ENCODE data around the gene MAP3K13.
A peak's percentile ranks its signal among the peaks of the same experiment; 100 is the strongest.
"Not testable (repeated sequence)": the region's sequence is repeated elsewhere in the genome, so short reads cannot be mapped to it uniquely, and the experiment has no call there.

The MAP3K13 gene

DNA sequence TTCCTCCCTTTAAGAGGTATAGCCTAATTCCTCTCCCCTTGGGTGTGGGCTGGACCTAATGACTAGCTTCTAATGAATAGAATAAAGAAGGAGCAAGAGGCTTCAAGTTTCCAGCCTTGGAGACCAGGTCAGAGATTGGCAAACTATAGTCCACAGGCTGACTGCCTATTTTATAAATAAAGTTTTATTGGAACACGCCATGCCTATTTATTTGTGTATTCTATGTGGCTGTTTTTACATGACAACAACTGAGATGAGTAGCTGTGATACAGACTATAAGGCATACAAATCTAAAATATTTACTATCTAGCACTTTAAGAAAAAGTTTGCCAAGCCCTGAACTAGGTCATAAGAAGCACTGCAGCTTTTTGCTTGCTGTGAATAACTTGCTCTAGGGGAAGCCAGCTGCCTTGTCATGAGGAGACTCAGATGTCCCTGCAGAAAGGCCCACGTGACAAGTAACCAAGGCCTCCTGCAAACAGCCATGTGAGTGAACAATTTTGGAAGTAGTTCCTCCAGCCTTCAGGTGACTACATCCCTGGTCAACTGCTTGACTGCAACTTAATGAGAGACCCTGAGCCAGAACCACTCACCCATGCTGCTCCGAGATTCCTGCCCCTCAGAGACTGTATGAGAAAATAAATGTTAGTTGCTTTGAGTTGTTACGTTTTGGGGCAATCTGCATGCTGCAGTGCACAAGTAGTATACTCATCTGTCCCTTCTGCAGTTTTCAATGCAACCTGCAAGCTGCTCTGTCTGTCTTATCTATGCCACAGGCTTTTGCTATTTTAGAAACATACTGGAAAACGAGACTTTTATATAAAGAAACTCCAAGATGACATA lies 21.1 kb upstream of the MAP3K13 start:
- FAIRE-seq, result no peak
- no peak for DNase-seq (ENCODE audit: insufficient read length, low spot score)

DNA sequence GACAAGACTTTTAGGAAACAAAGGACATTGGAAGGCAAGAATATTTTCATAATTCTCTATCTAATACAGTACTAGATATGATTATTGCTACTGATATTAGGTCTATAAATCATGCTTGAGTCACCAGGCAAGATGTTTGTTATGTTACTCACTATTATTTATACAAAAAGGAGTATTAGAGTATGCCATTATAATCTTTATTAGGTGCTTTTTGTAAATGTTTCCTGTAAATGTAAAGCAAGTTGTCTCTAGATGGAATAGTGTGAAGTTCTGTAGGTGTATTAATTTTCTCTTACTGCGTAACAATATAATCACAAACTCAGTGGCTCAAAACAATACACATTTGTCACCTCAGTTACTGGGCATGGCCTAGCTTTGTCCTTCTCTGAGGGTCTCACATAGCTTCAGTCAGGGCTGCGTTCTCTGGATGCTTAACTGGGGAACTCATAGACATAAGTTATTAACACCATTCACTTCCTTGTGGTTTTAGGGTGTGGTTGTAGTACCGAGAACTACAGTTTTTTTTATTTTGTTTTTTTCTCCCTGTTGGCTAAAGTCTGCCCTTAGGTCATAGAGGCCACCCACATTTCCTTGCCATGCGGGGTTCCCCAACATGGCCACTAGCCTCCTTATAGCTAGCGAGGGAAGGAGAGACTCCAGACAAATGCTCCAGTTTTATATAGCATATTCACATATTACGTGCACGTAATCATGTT lies 20.3 kb upstream of the MAP3K13 start:
- FAIRE-seq (no peak), DNase-seq (ENCODE audit: insufficient read length, low spot score) (no peak)

- DNase-seq (ENCODE audit: insufficient read length, low spot score) (no peak), FAIRE-seq (no peak)
Observed at GRCh38 chr3:185347399-185347798, 15.5 kb upstream of the MAP3K13 start.

- DNase-seq (ENCODE audit: insufficient read length, low spot score), result no peak
- no peak for FAIRE-seq
Observed at GRCh38 chr3:185350841-185351240, 12.1 kb upstream of the MAP3K13 start.

DNA sequence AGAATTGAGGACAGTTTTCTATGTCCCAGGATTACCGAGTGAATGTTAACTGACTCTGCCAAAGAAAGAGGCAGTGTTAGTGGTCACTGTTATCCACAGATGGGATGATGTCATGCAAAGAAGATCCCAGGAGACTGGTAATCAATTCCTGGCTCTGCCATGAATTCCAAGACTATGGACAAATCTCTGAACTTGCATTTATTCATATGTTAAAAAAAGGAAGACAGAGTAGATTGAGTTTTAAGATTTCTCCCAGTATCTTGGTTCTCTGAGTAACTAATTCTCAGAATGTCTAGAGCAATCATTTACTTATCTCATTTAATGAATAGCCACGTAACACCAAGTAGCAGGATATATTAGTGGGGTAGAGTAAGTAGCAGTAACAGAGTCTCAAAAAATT lies 11.5 kb upstream of the MAP3K13 start:
- DNase-seq (ENCODE audit: insufficient read length, low spot score), result no peak
- FAIRE-seq, result no peak

- FAIRE-seq (no peak), DNase-seq (ENCODE audit: insufficient read length, low spot score) (no peak)
Observed at GRCh38 chr3:185353225-185353624, 9.7 kb upstream of the MAP3K13 start.

DNA sequence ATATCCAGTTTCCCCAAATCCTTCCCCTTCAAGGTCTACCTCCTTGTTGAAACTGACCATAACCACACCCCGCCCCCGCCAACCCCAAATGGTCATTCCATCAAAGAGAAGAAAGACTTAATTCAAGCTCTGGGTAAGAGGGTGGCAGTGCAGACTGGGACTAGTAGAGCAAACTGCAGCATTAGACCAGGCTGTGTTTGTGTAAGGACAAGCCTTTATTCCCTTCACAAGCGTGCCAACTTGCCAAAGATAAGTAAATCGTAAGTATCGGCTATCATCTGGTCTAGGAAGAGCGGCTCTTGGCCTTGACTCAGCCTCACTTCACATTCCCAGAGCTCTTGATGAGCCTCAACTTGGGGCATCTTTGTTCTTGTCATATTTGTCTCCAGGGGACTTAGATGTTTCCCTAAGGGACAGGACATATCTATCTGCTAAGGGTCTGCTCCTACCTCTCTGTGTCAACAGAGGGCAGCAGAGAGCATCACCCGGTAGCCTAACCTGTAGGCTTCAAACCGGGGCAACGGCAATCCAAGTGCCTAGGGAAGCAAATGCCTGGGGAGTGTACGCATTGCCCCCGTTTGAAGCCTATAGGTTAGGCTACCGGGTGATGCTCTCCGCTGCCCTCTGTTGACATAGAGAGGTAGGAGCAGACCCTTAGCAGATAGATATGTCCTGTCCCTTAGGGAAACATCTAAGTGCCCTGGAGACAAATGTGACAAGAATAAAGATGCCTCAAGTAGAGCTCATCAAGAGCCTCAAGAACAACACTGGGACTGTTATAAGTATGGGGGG lies 8.9 kb upstream of the MAP3K13 start:
- DNase-seq (ENCODE audit: insufficient read length, low spot score) (peak; percentile 70), FAIRE-seq (peak; percentile 65)

DNA sequence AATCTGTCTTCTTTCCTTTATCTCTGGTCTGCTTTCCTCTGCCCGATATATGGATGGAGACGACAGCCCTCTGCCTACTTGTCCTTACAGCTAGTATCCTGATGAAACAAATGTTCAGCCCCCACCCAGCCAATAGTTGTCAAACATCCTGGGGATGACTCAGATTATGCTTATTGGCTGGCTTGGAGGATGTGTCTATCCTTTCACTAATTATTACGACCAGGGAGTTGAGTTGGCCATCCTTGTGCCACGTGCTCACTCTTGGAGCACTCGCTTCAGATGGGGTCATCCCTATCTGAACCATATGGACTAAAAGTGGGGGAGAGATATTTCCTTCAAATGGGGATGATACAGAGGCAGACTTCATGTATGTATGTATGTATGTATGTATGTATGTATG lies 6.4 kb upstream of the MAP3K13 start:
- DNase-seq (ENCODE audit: insufficient read length, low spot score) (no peak), FAIRE-seq (no peak)

- DNase-seq (ENCODE audit: insufficient read length, low spot score) (no peak), FAIRE-seq (no peak)
Observed at GRCh38 chr3:185361920-185362319, 1.0 kb upstream of the MAP3K13 start.

- DNase-seq (ENCODE audit: insufficient read length, low spot score), result no peak
- FAIRE-seq, result no peak
Observed at GRCh38 chr3:185363662-185364203, 797 bp downstream of the MAP3K13 start.

DNA sequence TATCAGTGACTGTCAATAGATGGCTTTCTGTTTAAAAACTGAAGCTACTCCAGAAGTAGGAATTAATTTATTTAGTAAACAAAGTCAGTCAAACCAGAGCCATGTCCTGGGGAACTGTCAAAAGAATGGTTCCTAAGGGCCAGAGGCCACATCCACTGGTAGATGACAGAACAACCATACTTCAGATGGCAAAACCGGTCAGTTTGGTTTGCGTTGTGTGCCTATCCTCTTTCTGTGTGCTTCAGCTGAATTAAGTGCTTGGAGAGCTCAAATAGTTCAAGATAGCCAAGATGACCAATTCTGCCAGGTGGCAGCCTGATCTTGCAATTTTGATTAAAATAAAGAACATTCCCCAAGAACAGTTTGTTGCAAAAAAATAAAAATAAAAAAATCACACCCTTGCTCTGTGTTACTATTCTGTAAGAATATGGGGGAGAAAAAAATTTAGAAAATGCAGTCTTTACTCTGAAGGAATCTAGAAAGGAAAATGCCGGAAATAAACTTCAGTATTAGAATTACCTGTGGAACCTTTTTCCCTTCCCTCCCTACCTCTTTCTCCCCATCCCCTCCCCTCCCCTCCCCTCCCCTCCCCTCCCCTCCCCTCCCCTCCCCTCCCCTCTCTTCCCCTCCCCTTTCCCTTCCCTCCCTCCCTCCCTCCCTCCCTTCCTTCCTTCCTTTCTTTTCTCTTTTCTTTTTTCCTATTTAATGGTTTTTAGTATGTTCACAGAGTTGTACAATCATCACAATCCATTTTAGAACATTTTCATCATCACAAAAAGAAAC lies 2.5 kb downstream of the MAP3K13 start:
- no peak for DNase-seq (ENCODE audit: insufficient read length, low spot score)
- FAIRE-seq, result no peak

- DNase-seq (ENCODE audit: insufficient read length, low spot score) (no peak), FAIRE-seq (no peak)
Observed at GRCh38 chr3:185366074-185366335, 3.1 kb downstream of the MAP3K13 start.

DNA sequence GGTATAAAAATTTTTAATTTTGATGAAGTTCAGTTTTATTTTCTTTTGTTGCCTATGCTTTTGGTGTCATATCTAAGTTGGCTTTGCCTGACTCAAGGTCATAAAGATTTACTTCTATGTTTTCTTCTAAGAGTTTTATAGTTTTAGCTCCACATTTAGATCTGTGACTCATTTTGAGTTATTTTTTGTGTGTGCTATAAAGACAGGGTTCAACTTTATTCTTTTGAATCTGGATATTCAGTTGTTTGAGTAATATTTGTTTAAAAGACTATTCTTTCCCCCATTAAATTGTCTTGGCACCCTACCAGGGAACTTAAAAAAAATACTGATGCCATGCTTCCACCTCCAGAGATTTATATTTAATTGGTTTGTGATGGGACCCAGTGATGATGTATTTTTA lies 4.0 kb downstream of the MAP3K13 start:
- no peak for DNase-seq (ENCODE audit: insufficient read length, low spot score)
- no peak for FAIRE-seq

DNA sequence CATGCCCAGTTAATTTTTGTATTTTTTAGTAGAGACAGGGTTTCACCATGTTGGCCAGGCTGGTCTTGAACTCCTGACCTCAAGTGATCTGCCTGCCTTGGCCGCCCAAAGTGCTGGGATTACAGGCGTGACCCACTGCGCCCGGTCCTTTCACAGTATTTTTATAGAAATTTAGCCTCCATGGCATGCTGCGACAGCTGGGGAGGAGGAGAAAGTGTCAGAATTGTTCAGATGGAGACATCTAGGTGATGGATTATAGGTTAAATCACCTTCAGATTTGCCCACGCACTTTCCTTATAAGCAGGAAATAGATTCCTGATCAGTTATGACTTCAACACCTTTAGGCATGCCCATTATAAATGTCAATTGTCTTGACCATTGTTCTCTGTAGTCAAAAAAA lies 7.4 kb downstream of the MAP3K13 start:
- not testable (repeated sequence) for FAIRE-seq; DNase-seq (ENCODE audit: insufficient read length, low spot score)

GRCh38 chr3:185371306-185372074 lies 8.6 kb downstream of the MAP3K13 start:
- DNase-seq (ENCODE audit: insufficient read length, low spot score) (no peak), FAIRE-seq (no peak)

- no peak for FAIRE-seq
- no peak for DNase-seq (ENCODE audit: insufficient read length, low spot score)
Observed at GRCh38 chr3:185381320-185382058, 18.6 kb downstream of the MAP3K13 start.

GRCh38 chr3:185382154-185382553 lies 19.2 kb downstream of the MAP3K13 start:
- no peak for FAIRE-seq

GRCh38 chr3:185386515-185386914 lies 23.6 kb downstream of the MAP3K13 start:
- not testable (repeated sequence) for FAIRE-seq; DNase-seq (ENCODE audit: insufficient read length, low spot score)

More at GRCh38 chr3:185382154-185382553, 19.2 kb downstream of the MAP3K13 start:
- no peak for DNase-seq (ENCODE audit: insufficient read length, low spot score)

GRCh38 chr3:185387646-185388045 lies 24.7 kb downstream of the MAP3K13 start:
- DNase-seq (ENCODE audit: insufficient read length, low spot score), result no peak
- no peak for FAIRE-seq

Measured in HTR-8/SVneo (cell line).